NB4 (cell line): ENCODE results near the gene FHDC1.

Source experiments
- CTCF ChIP-seq: IDR thresholded peaks from one replicate; pipeline ENCODE4 v1.5.1; 2012; ENCODE audit warnings: low read depth, low read length
- MYC ChIP-seq: IDR thresholded peaks from 2 replicates; pipeline ENCODE4 v1.6.1; 2011; ENCODE audit warnings: low read depth, low read length
- POLR2A ChIP-seq: IDR thresholded peaks from 2 replicates; pipeline ENCODE4 v1.6.1; 2011; ENCODE audit warnings: mild to moderate bottlenecking; ENCODE audit not compliant: insufficient read length; ENCODE audit errors: extremely low read depth

GRCh38 chr4:152990471-152991131 is 54.5 kb downstream of the FHDC1 start:
- no peak for TF ChIP-seq CTCF
- TF ChIP-seq POLR2A: no peak
- no peak for TF ChIP-seq MYC
